Measurements from ENCODE around the gene FBXO31.

Gene FBXO31

GRCh38 chr16:87339086-87339723 is 44.4 kb downstream of the FBXO31 start:
- DNase-seq = no peak

- no peak for DNase-seq
These were observed 45.3 kb downstream of the FBXO31 start for GRCh38 chr16:87338155-87338765.

GRCh38 chr16:87337262-87337771 is 46.3 kb downstream of the FBXO31 start:
- no peak for DNase-seq

- no peak for DNase-seq
These were observed 46.9 kb downstream of the FBXO31 start for GRCh38 chr16:87336434-87337240.

- DNase-seq = no peak
These were observed 47.7 kb downstream of the FBXO31 start for GRCh38 chr16:87335625-87336433.

GRCh38 chr16:87334651-87335624 is 48.6 kb downstream of the FBXO31 start:
- no peak for DNase-seq

- DNase-seq = no peak
These were observed 49.8 kb downstream of the FBXO31 start for GRCh38 chr16:87333581-87334331.

GRCh38 chr16:87333101-87333500 is 50.5 kb downstream of the FBXO31 start:
- no peak for DNase-seq

- no peak for DNase-seq
These were observed 51.4 kb downstream of the FBXO31 start for GRCh38 chr16:87332150-87332549.

GRCh38 chr16:87331241-87331801 is 52.3 kb downstream of the FBXO31 start:
- no peak for DNase-seq

- DNase-seq = no peak
These were observed 52.9 kb downstream of the FBXO31 start for GRCh38 chr16:87330646-87331045.

- no peak for DNase-seq
These were observed 53.3 kb downstream of the FBXO31 start for GRCh38 chr16:87330257-87330624.

- DNase-seq = no peak
These were observed 53.9 kb downstream of the FBXO31 start for GRCh38 chr16:87329436-87330256.

GRCh38 chr16:87328846-87329245 is 54.7 kb downstream of the FBXO31 start:
- DNase-seq = no peak

GRCh38 chr16:87327798-87328495 is 55.6 kb downstream of the FBXO31 start:
- no peak for DNase-seq

- DNase-seq = no peak
These were observed 57.4 kb downstream of the FBXO31 start for GRCh38 chr16:87326151-87326571.

GRCh38 chr16:87325423-87325858 is 58.1 kb downstream of the FBXO31 start:
- no peak for DNase-seq

GRCh38 chr16:87324411-87325275 is 58.9 kb downstream of the FBXO31 start:
- DNase-seq = peak; percentile 51

All from activated CD4-positive, alpha-beta T cell treated with anti-CD3 and anti-CD28 coated beads for 48 hours (primary cell).